K562 (cell line): Measurements from ENCODE around the gene CEP68. TPM values are rescaled to one million over a fixed set of nuclear protein-coding genes. Genes with fewer than 3 reads are reported as not detected.

ENCODE experiments used
- ATAC-seq: fragments of 200-7000 bp; cut with Tn5 transposase; 3 replicates; pipeline ENCODE4 v1.9.1; 2020; ENCODE audit warnings: moderate library complexity
- BruUV-seq: library from RNA; stranded (reverse); fragments of 400-500 nt; replicated peaks from 2 replicates; lab custom pipeline; 2021; lab: Mats Ljungman, UMichigan
- CTCF ChIA-PET: fragments of 300-600 bp; formaldehyde crosslinking; extraction: SDS; loops from one replicate; lab custom pipeline; 2021; ENCODE audit warnings: low intra/inter-chr PET ratio; lab: Yijun Ruan, JAX
- POLR2A ChIA-PET: fragments of 300-600, 350-650 bp; sonication (Branson Sonifier 250); formaldehyde crosslinking; extraction: SDS; loops from one replicate; lab custom pipeline; 2021; ENCODE audit warnings: antibody characterized with exemption, inconsistent platforms; lab: Yijun Ruan, JAX
- DNase-seq, 4 experiments: peaks; one replicate each; pipeline versions ENCODE4 v3.0.0 to v3.0.0-alpha.2; 2011 to 2018; ENCODE audit warnings: low spot score in 3 of 4, mixed read lengths in 3 of 4; ENCODE audit errors: extremely low read depth in 1 of 4
- FAIRE-seq: peaks from 2 replicates; lab custom pipeline; 2011; peaks lifted over from hg19 to GRCh38; lab: Jason Lieb, UNC
- H2AFZ ChIP-seq: 2 replicates; pipeline ENCODE4 v1.6.0; 2011; ENCODE audit warnings: low read depth, low read length, control low read depth, inconsistent platforms
- H3K27ac ChIP-seq: fragments of 200-600 bp; 3 replicates; pipeline ENCODE4 v1.8.0; 2011; ENCODE audit warnings: low read depth, mild to moderate bottlenecking, control low read depth, inconsistent platforms, low read length, moderate library complexity, mixed read lengths; ENCODE audit errors: extremely low read depth
- H3K27me3 ChIP-seq, 2 experiments: fragments of 300-600 bp in 1 of 2; 2 replicates in 1 of 2; 3 replicates in 1 of 2; pipeline versions ENCODE4 v1.6.0 to v1.8.0; 2011; ENCODE audit warnings: inconsistent platforms in 2 of 2, low read length in 2 of 2, mild to moderate bottlenecking in 1 of 2, mixed read lengths in 1 of 2, moderate library complexity in 1 of 2; ENCODE audit not compliant: control insufficient read depth in 2 of 2, insufficient read depth in 2 of 2
- H3K36me3 ChIP-seq: fragments of 300-600 bp; 3 replicates; pipeline ENCODE4 v1.8.0; 2011; ENCODE audit warnings: mild to moderate bottlenecking, low read length, inconsistent platforms; ENCODE audit not compliant: control insufficient read depth, insufficient read depth
- H3K4me1 ChIP-seq, 2 experiments: fragments of 200-600 bp in 1 of 2; replicated peaks in 1 of 2; 2 replicates in 1 of 2; 3 replicates in 1 of 2; pipeline versions ENCODE4 v1.5.1 to v1.8.0; 2011; ENCODE audit warnings: inconsistent platforms in 2 of 2, low read length in 2 of 2, mild to moderate bottlenecking in 1 of 2, mixed read lengths in 1 of 2, moderate library complexity in 1 of 2; ENCODE audit not compliant: control insufficient read depth in 2 of 2, insufficient read depth in 2 of 2
- H3K4me2 ChIP-seq: 2 replicates; pipeline ENCODE4 v1.6.1; 2011; ENCODE audit warnings: low read length, control low read depth, inconsistent platforms, mixed read lengths; ENCODE audit not compliant: insufficient read depth
- H3K4me3 ChIP-seq: fragments of 200-600 bp; sonication (generic), shearing (Covaris generic); 2 replicates; pipeline ENCODE4 v1.5.1; 2016; ENCODE audit warnings: control low read depth, inconsistent platforms
- H3K79me2 ChIP-seq: fragments of 200-600 bp; 3 replicates; pipeline ENCODE4 v1.8.0; 2011; ENCODE audit warnings: low read length, inconsistent platforms; ENCODE audit not compliant: control insufficient read depth, insufficient read depth
- H3K9ac ChIP-seq, 2 experiments: 2 replicates each; pipeline versions ENCODE4 v1.6.0 to v1.6.1; 2011; ENCODE audit warnings: low read depth in 2 of 2, low read length in 2 of 2, control low read depth in 1 of 2, inconsistent platforms in 1 of 2, mild to moderate bottlenecking in 1 of 2, mixed read lengths in 1 of 2; ENCODE audit not compliant: insufficient read depth in 1 of 2
- H3K9me1 ChIP-seq: one replicate; pipeline ENCODE4 v1.6.0; 2011; ENCODE audit warnings: inconsistent platforms, mild to moderate bottlenecking, low read length, moderate library complexity; ENCODE audit not compliant: control insufficient read depth, insufficient read depth
- H3K9me3 ChIP-seq: replicated peaks from 2 replicates; pipeline ENCODE4 v1.5.1; 2011; ENCODE audit warnings: low read depth, low read length, inconsistent platforms; ENCODE audit not compliant: control insufficient read depth, insufficient read depth
- H4K20me1 ChIP-seq: replicated peaks from 2 replicates; pipeline ENCODE4 v1.6.1; 2011; ENCODE audit warnings: low read length, inconsistent platforms, mixed read lengths; ENCODE audit not compliant: control insufficient read depth, insufficient read depth
- CEBPB ChIP-seq: fragments of 450-650 bp; IDR thresholded peaks from 2 replicates; pipeline ENCODE4 v1.6.1; 2016; ENCODE audit warnings: missing genetic modification characterization, missing compliant biosample characterization
- CEBPG ChIP-seq, 3 experiments: fragments of 200-800 bp in 1 of 3; sonication (Bioruptor generic) in 1 of 3; sonication (generic) in 1 of 3; formaldehyde crosslinking in 1 of 3; IDR thresholded peaks in 2 of 3; conservative IDR thresholded peaks in 1 of 3; 2 replicates each; pipeline versions ENCODE4 v1.6.1 to v1.8.0; 2016 to 2022; ENCODE audit warnings: missing compliant biosample characterization in 2 of 3, missing genetic modification characterization in 2 of 3, mild to moderate bottlenecking in 1 of 3, missing genetic modification reagents in 1 of 3
- CREB3 ChIP-seq: fragments of 450-650 bp; conservative IDR thresholded peaks from 2 replicates; pipeline ENCODE4 v1.6.1; 2016; ENCODE audit warnings: missing genetic modification characterization, low read depth, mild to moderate bottlenecking, missing compliant biosample characterization, moderate library complexity
- HCFC1 ChIP-seq: IDR thresholded peaks from 2 replicates; pipeline ENCODE4 v1.6.1; 2012; ENCODE audit warnings: low read depth, low read length, improper control_type of control experiment
- HMBOX1 ChIP-seq: sonication (generic); IDR thresholded peaks from 2 replicates; pipeline ENCODE4 v1.6.1; 2016
- HNRNPLL ChIP-seq: fragments of 200-400 bp; formaldehyde crosslinking; IDR thresholded peaks from 2 replicates; pipeline ENCODE4 v1.6.1; 2017; ENCODE audit warnings: low read length, low read depth, mild to moderate bottlenecking; ENCODE audit not compliant: poor library complexity, severe bottlenecking
- PRPF4 ChIP-seq: fragments of 200-400 bp; formaldehyde crosslinking; IDR thresholded peaks from one replicate; pipeline ENCODE4 v1.6.1; 2017; ENCODE audit warnings: low read length, low read depth, mild to moderate bottlenecking; ENCODE audit not compliant: insufficient read depth, poor library complexity, severe bottlenecking
- SRSF3 ChIP-seq: fragments of 200-400 bp; formaldehyde crosslinking; IDR thresholded peaks from 2 replicates; pipeline ENCODE4 v1.6.1; 2016; ENCODE audit warnings: mild to moderate bottlenecking, low read length, moderate library complexity; ENCODE audit not compliant: insufficient read depth
- SRSF7 ChIP-seq: fragments of 200-400 bp; formaldehyde crosslinking; optimal IDR thresholded peaks from 2 replicates; pipeline ENCODE3; 2017; ENCODE audit warnings: mild to moderate bottlenecking, low read depth, low read length
- ZBTB33 ChIP-seq: sonication (generic); formaldehyde crosslinking; IDR thresholded peaks from 2 replicates; pipeline ENCODE4 v1.8.1; 2023; ENCODE audit warnings: mild to moderate bottlenecking, missing genetic modification reagents
- WGBS: fragments of 100-300 bp; shearing (Covaris generic); methylation state at CpG from one replicate; pipeline ENCODE4 v1.1.6; 2016; ENCODE audit warnings: low coverage, mixed read lengths; ENCODE audit not compliant: insufficient coverage; ENCODE audit errors: missing lambda C conversion rate; 5-methylcytosine and 5-hydroxymethylcytosine counted together
- in situ Hi-C: fragments of 300-500 bp; cut with MboI; formaldehyde crosslinking; loops from 4 replicates; pipeline ENCODE4 v1.15.0; 2018; ENCODE audit warnings: inconsistent platforms, mixed read lengths
- intact Hi-C: fragments of 100-400 bp; cut with micrococcal nuclease; formaldehyde crosslinking; loops from 2 replicates; pipeline ENCODE4 v1.14.2; 2022
- polyA plus RNA-seq, 8 experiments: library from polyadenylated mRNA; depleted of rRNA in 4 of 8; stranded (reverse) in 5 of 8; unstranded in 3 of 8; fragments of >200 nt; fragmentation: Nextera tagmentation in 2 of 8; fragmentation: Illumina TruSeq in 1 of 8; extraction: Ambion mirVana in 2 of 8; extraction: Trizol in 1 of 8; gene quantifications; 2 replicates each; pipeline versions ENCODE4 v1.2.1 to v1.2.3, GENCODE V29; 2011 to 2014; ENCODE audit warnings: inconsistent platforms in 1 of 8, missing spikeins in 1 of 8
- total RNA-seq, 7 experiments: library from RNA; depleted of rRNA in 6 of 7; stranded (reverse); fragments of >200 nt in 6 of 7; fragmentation: Illumina TruSeq in 2 of 7; extraction: Trizol in 2 of 7; gene quantifications; 2 replicates each; pipeline versions ENCODE4 v1.2.1 to v1.2.3, GENCODE V29; 2011 to 2021; ENCODE audit warnings: low replicate concordance in 1 of 7

Gene CEP68
- total and polyA plus RNA-seq, 9 of the 15 experiments (the other 6 are each of a cell fraction or from before 2014, with no cell fraction given) = 1.4 to 8.5 (median 5.2) TPM

GRCh38 chr2:65018141-65018582, 38.1 kb upstream of the CEP68 start:
- Histone ChIP-seq H3K79me2 (no peaks in the 10 kb centered on the region), H4K20me1 (no peaks in the 10 kb centered on the region), H3K4me1 (peaks cover 14 to 28% of the 10 kb centered on the region in 2 experiments; a peak in 4 of 5 replicates), H3K9ac (no peak overlapping the region; a peak in 1 of 4 replicates), H3K9me3 (no peaks in the 10 kb centered on the region), H3K27ac (no peak overlapping the region), H3K36me3 (peaks cover 29% of the 10 kb centered on the region), H3K27me3 (no peaks in the 10 kb centered on the region), H3K9me1 (peaks cover 3% of the 10 kb centered on the region), H3K4me2 (no peak overlapping the region), H3K4me3 (no peak overlapping the region), H2AFZ (no peak overlapping the region)
- 89% methylated on average over 15 of the region's 15 CpGs for WGBS
- DNase-seq = no peak
- POLR2A ChIA-PET = interaction anchor here (0.6 to 1.3 kb wide), 5 partner anchors 10 to 101 kb away, joined by 3 to 4 read pairs (median 3); partner anchors contain the start of gene CEP68
- no TSS peak for BruUV-seq
- CTCF ChIA-PET = interaction anchor here (1.4 kb wide), 1 partner anchor 23 kb away, joined by 4 read pairs; no protein-coding TSS in a partner anchor
- no peak for ATAC-seq
- no peak for FAIRE-seq
- in situ Hi-C loops = no loop called here
- intact Hi-C loops = no loop called here
- TF ChIP-seq PRPF4 (no peak), CREB3 (no peak), CEBPG (CRISPR knock-in tag; IDR thresholded peaks at IDR 0.05) (peak; percentile 86), CEBPG (tag; conservative IDR thresholded peaks at IDR 0.05 in 1 of 2, IDR thresholded peaks at IDR 0.05 in 1 of 2) (peak; percentile 71 to 80), ZBTB33 (CRISPR knock-in tag) (peak; percentile 68), HNRNPLL (no peak), CEBPB (tag) (peak; percentile 95), HMBOX1 (no peak), HCFC1 (no peak), SRSF3 (no peak), SRSF7 (no peak)
